GM19372 (cell line): Measurements from ENCODE around the gene PHKG2.

Source experiments
- ATAC-seq: cut with Tn5 transposase; IDR thresholded peaks from one replicate; pipeline ENCODE4 v1.9.1; 2021; ENCODE audit warnings: mild to moderate bottlenecking, low read depth, moderate library complexity; ENCODE audit not compliant: unreplicated experiment

Gene PHKG2

GRCh38 chr16:30728321-30728720, 19.9 kb upstream of the PHKG2 start:
- no peak for ATAC-seq

GRCh38 chr16:30728899-30729672, 19.1 kb upstream of the PHKG2 start:
- no peak for ATAC-seq

GRCh38 chr16:30731411-30731810, 16.8 kb upstream of the PHKG2 start:
- ATAC-seq: no peak

- no peak for ATAC-seq
Observed at GRCh38 chr16:30736995-30737793, 11.0 kb upstream of the PHKG2 start.

- no peak for ATAC-seq
Observed at GRCh38 chr16:30737794-30738648, 10.2 kb upstream of the PHKG2 start.

GRCh38 chr16:30738984-30739951, 9.0 kb upstream of the PHKG2 start:
- no peak for ATAC-seq

- no peak for ATAC-seq
Observed at GRCh38 chr16:30740364-30741251, 7.6 kb upstream of the PHKG2 start.

- ATAC-seq: no peak
Observed at GRCh38 chr16:30741461-30741914, 6.7 kb upstream of the PHKG2 start.

GRCh38 chr16:30743716-30744115, 4.5 kb upstream of the PHKG2 start:
- ATAC-seq: no peak

GRCh38 chr16:30744183-30744582, 4.0 kb upstream of the PHKG2 start:
- no peak for ATAC-seq

GRCh38 chr16:30745082-30745481, 3.1 kb upstream of the PHKG2 start:
- no peak for ATAC-seq

GRCh38 chr16:30746638-30747175, 1.5 kb upstream of the PHKG2 start:
- ATAC-seq: no peak

GRCh38 chr16:30747331-30747730, 894 bp upstream of the PHKG2 start:
- ATAC-seq: no peak

- ATAC-seq: no peak
Observed at GRCh38 chr16:30748634-30749445, 615 bp downstream of the PHKG2 start.

GRCh38 chr16:30750201-30750600, 2.0 kb downstream of the PHKG2 start:
- ATAC-seq: no peak

- ATAC-seq: no peak
Observed at GRCh38 chr16:30750876-30751465, 2.7 kb downstream of the PHKG2 start.

GRCh38 chr16:30753596-30753995, 5.4 kb downstream of the PHKG2 start:
- ATAC-seq: no peak
